Fibroblast of lung (primary cell): ENCODE data around the gene JARID2.

Experiments
- CTCF ChIP-seq, 2 donors: IDR thresholded peaks in 1 of 2; conservative IDR thresholded peaks in 1 of 2; 1 replicate in 1 of 2; 2 replicates in 1 of 2; pipeline ENCODE4 v1.5.1; 2011 to 2012; ENCODE audit warnings: low read length in 2 of 2, control low read depth in 1 of 2, inconsistent platforms in 1 of 2, low read depth in 1 of 2, mild to moderate bottlenecking in 1 of 2
- EZH2 ChIP-seq: IDR thresholded peaks from 2 replicates; pipeline ENCODE4 v1.5.1; 2012; ENCODE audit warnings: low read length, control low read depth, mild to moderate bottlenecking; ENCODE audit errors: missing control alignments

DNA sequence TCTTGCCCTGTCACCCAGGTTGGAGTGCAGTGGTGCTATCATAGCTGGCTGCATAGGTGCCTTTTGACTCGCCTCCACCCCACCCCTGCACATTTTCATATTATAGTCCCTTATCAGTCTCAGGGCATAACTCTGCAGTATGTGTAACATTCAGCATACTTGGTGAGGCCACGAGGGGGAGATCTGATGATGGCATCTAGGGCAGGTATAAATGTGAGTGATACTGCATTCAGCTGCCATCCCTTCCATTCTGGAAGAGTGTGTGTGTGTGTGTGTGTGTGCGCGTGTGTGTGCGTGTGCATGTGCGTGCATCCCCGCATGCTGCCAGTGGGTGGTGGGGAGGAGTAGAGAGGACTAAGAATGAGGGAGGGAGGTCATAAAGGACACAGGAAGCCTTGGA is 81.4 kb downstream of the JARID2 start:
- TF ChIP-seq CTCF (conservative IDR thresholded peaks at IDR 0.05 in 1 of 2, IDR thresholded peaks at IDR 0.05 in 1 of 2; ENCODE audit: low read depth in 1 of 2, low read length in 2 of 2) (peak in 1 of 2 donors; percentile 13), EZH2 (no peak)
